ENCODE measurements around the gene ADGRG7.
"Not testable (repeated sequence)": the region's sequence is repeated elsewhere in the genome, so short reads cannot be mapped to it uniquely, and the experiment has no call there.

ADGRG7 gene

GRCh38 chr3:100647657-100648056 is 38.3 kb downstream of the ADGRG7 start:
- DNase-seq (ENCODE audit: low read depth) = no peak

- DNase-seq (ENCODE audit: low read depth) = no peak
These were observed 41.5 kb downstream of the ADGRG7 start for GRCh38 chr3:100650651-100651619.

- no peak for DNase-seq (ENCODE audit: low read depth)
These were observed 44.3 kb downstream of the ADGRG7 start for GRCh38 chr3:100653604-100654294.

GRCh38 chr3:100656945-100657344 is 47.5 kb downstream of the ADGRG7 start:
- no peak for DNase-seq (ENCODE audit: low read depth)

GRCh38 chr3:100661294-100661693 is 51.9 kb downstream of the ADGRG7 start:
- DNase-seq (ENCODE audit: low read depth) = not testable (repeated sequence)

GRCh38 chr3:100662113-100662823 is 52.9 kb downstream of the ADGRG7 start:
- DNase-seq (ENCODE audit: low read depth) = no peak

- DNase-seq (ENCODE audit: low read depth) = no peak
These were observed 55.8 kb downstream of the ADGRG7 start for GRCh38 chr3:100665230-100665629.

- DNase-seq (ENCODE audit: low read depth) = not testable (repeated sequence)
These were observed 57.3 kb downstream of the ADGRG7 start for GRCh38 chr3:100666699-100667098.

- DNase-seq (ENCODE audit: low read depth) = not testable (repeated sequence)
These were observed 57.9 kb downstream of the ADGRG7 start for GRCh38 chr3:100667316-100667715.

- DNase-seq (ENCODE audit: low read depth) = not testable (repeated sequence)
These were observed 61.6 kb downstream of the ADGRG7 start for GRCh38 chr3:100670995-100671394.

GRCh38 chr3:100681496-100681895 is 72.1 kb downstream of the ADGRG7 start:
- no peak for DNase-seq (ENCODE audit: low read depth)

- no peak for DNase-seq (ENCODE audit: low read depth)
These were observed 72.9 kb downstream of the ADGRG7 start for GRCh38 chr3:100682056-100682853.

- no peak for DNase-seq (ENCODE audit: low read depth)
These were observed 73.7 kb downstream of the ADGRG7 start for GRCh38 chr3:100682854-100683760.

- DNase-seq (ENCODE audit: low read depth) = no peak
These were observed 83.8 kb downstream of the ADGRG7 start for GRCh38 chr3:100693225-100693624.

GRCh38 chr3:100695696-100696095 is 86.3 kb downstream of the ADGRG7 start:
- DNase-seq (ENCODE audit: low read depth) = no peak

GRCh38 chr3:100696161-100696560 is 86.8 kb downstream of the ADGRG7 start:
- DNase-seq (ENCODE audit: low read depth) = no peak

- no peak for DNase-seq (ENCODE audit: low read depth)
These were observed 87.8 kb downstream of the ADGRG7 start for GRCh38 chr3:100697172-100697571.

GRCh38 chr3:100697723-100698285 is 88.4 kb downstream of the ADGRG7 start:
- DNase-seq (ENCODE audit: low read depth) = no peak

GRCh38 chr3:100698736-100699135 is 89.3 kb downstream of the ADGRG7 start:
- no peak for DNase-seq (ENCODE audit: low read depth)

- DNase-seq (ENCODE audit: low read depth) = no peak
These were observed 91.3 kb downstream of the ADGRG7 start for GRCh38 chr3:100700708-100701107.

All from activated gamma-delta T cell treated with anti-CD3 and anti-CD28 coated beads, Interleukin-2, amount 50 U/mL, for 16 hours (primary cell).